Caco-2 (cell line): ENCODE data around the gene CYP3A5. TPM values are rescaled to one million over a fixed set of nuclear protein-coding genes. Genes with fewer than 3 reads are reported as not detected.

Experiments used
- BruUV-seq: library from RNA; stranded (reverse); fragments of 400-500 nt; replicated peaks from 2 replicates; lab custom pipeline; 2021; lab: Mats Ljungman, UMichigan
- CTCF ChIA-PET: fragments of 300-600 bp; sonication (Branson Sonifier 250); formaldehyde crosslinking; loops from one replicate; lab custom pipeline; 2022; ENCODE audit warnings: antibody characterized with exemption; lab: Charles Lee
- POLR2A ChIA-PET: fragments of 300-600 bp; sonication (Branson Sonifier 250); formaldehyde crosslinking; loops from one replicate; lab custom pipeline; 2022; ENCODE audit warnings: antibody characterized with exemption; lab: Charles Lee
- DNase-seq, 2 experiments: peaks; one replicate each; pipeline versions ENCODE4 v3.0.0 to v3.0.0-alpha.2; 2020 to 2022
- H3K27me3 ChIP-seq: replicated peaks from 2 replicates; pipeline ENCODE4 v1.6.0; 2011; ENCODE audit warnings: low read length; ENCODE audit not compliant: control insufficient read depth, insufficient read depth
- H3K36me3 ChIP-seq: 2 replicates; pipeline ENCODE4 v1.5.1; 2011; ENCODE audit warnings: low read length; ENCODE audit not compliant: control insufficient read depth, insufficient read depth
- H3K4me1 ChIP-seq: fragments of 250-450 bp; sonication (Bioruptor Pico); 2 replicates; pipeline ENCODE4 v1.5.1; 2020; ENCODE audit warnings: mild to moderate bottlenecking
- H3K4me3 ChIP-seq: 2 replicates; pipeline ENCODE4 v1.5.1; 2011; ENCODE audit warnings: low read depth, mild to moderate bottlenecking, control low read depth, low read length
- H3K9me3 ChIP-seq: fragments of 250-450 bp; sonication (Bioruptor Pico); 2 replicates; pipeline ENCODE4 v1.5.1; 2020; ENCODE audit warnings: mild to moderate bottlenecking, moderate library complexity
- H3K27ac Mint-ChIP-seq: one replicate; pipeline ENCODE4 v1.8.0; 2022; ENCODE audit warnings: mixed read lengths; ENCODE audit not compliant: unreplicated experiment
- H3K27me3 Mint-ChIP-seq: one replicate; pipeline ENCODE4 v1.8.0; 2022; ENCODE audit warnings: mixed read lengths; ENCODE audit not compliant: insufficient read depth, unreplicated experiment
- H3K36me3 Mint-ChIP-seq: one replicate; pipeline ENCODE4 v1.8.0; 2022; ENCODE audit warnings: mild to moderate bottlenecking, mixed read lengths; ENCODE audit not compliant: insufficient read depth, unreplicated experiment
- H3K4me1 Mint-ChIP-seq: one replicate; pipeline ENCODE4 v1.8.0; 2022; ENCODE audit warnings: low read depth, mixed read lengths; ENCODE audit not compliant: unreplicated experiment
- H3K4me3 Mint-ChIP-seq: one replicate; pipeline ENCODE4 v1.8.0; 2022; ENCODE audit warnings: mild to moderate bottlenecking, moderate library complexity, mixed read lengths; ENCODE audit not compliant: unreplicated experiment
- H3K9me3 Mint-ChIP-seq: one replicate; pipeline ENCODE4 v1.8.0; 2022; ENCODE audit warnings: mixed read lengths; ENCODE audit not compliant: unreplicated experiment
- CTCF ChIP-seq, 2 experiments: fragments of 200-600 bp in 1 of 2; IDR thresholded peaks; 1 replicate in 1 of 2; 2 replicates in 1 of 2; pipeline versions ENCODE4 v1.5.1 to v1.8.0; 2011 to 2022; ENCODE audit warnings: antibody characterized with exemption in 1 of 2, control low read depth in 1 of 2, inconsistent platforms in 1 of 2, low read depth in 1 of 2, low read length in 1 of 2, mild to moderate bottlenecking in 1 of 2, moderate library complexity in 1 of 2; ENCODE audit not compliant: insufficient read depth in 1 of 2, severe bottlenecking in 1 of 2, unreplicated experiment in 1 of 2
- intact Hi-C: fragments of 100-400 bp; cut with micrococcal nuclease; formaldehyde crosslinking; loops from one replicate; pipeline ENCODE4 v1.10.0; 2022; ENCODE audit not compliant: unreplicated experiment
- total RNA-seq: library from RNA; stranded (reverse); gene quantifications from 2 replicates; pipeline ENCODE4 v1.2.3, GENCODE V29; 2022

CYP3A5 gene
- total RNA-seq, 1 experiment from 2014 or later: 2.7 TPM

- TF ChIP-seq CTCF (IDR thresholded peaks at IDR 0.05; ENCODE audit: insufficient read depth in 1 of 2, low read depth in 1 of 2, low read length in 1 of 2, severe bottlenecking in 1 of 2, unreplicated experiment in 1 of 2): no peak
- peaks cover 93% of the 10 kb centered on the region for H3K36me3 Mint-ChIP-seq
Measured at GRCh38 chr7:99627513-99627912, 52.3 kb downstream of the CYP3A5 start.

GRCh38 chr7:99626661-99627060 lies 53.1 kb downstream of the CYP3A5 start:
- H3K4me3 Mint-ChIP-seq: no peak overlapping the region
- Histone ChIP-seq H3K27me3 (no peaks in the 10 kb centered on the region), H3K9me3 (no peaks in the 10 kb centered on the region), H3K36me3 (peaks cover 6% of the 10 kb centered on the region), H3K4me3 (no peak overlapping the region), H3K4me1 (no peaks in the 10 kb centered on the region)
- no peaks in the 10 kb centered on the region for H3K27me3 Mint-ChIP-seq
- POLR2A ChIA-PET: no interaction called here
- intact Hi-C loops: no loop called here
- no peaks in the 10 kb centered on the region for H3K4me1 Mint-ChIP-seq
- no peak overlapping the region for H3K27ac Mint-ChIP-seq
- no peaks in the 10 kb centered on the region for H3K9me3 Mint-ChIP-seq
- CTCF ChIA-PET: no interaction called here
- H3K36me3 Mint-ChIP-seq: peaks cover 93% of the 10 kb centered on the region
- BruUV-seq: no TSS peak
- DNase-seq: no peak
- TF ChIP-seq CTCF (IDR thresholded peaks at IDR 0.05; ENCODE audit: insufficient read depth in 1 of 2, low read depth in 1 of 2, low read length in 1 of 2, severe bottlenecking in 1 of 2, unreplicated experiment in 1 of 2): no peak

More at GRCh38 chr7:99627513-99627912, 52.3 kb downstream of the CYP3A5 start:
- no peak overlapping the region for H3K27ac Mint-ChIP-seq
- ChIA-PET CTCF (no interaction called here), POLR2A (no interaction called here)
- no peak for DNase-seq
- intact Hi-C loops: no loop called here
- no peaks in the 10 kb centered on the region for H3K27me3 Mint-ChIP-seq
- BruUV-seq: no TSS peak
- no peaks in the 10 kb centered on the region for H3K4me1 ChIP-seq
- H3K9me3 ChIP-seq: no peaks in the 10 kb centered on the region
- no peaks in the 10 kb centered on the region for H3K4me1 Mint-ChIP-seq
- no peaks in the 10 kb centered on the region for H3K9me3 Mint-ChIP-seq
- H3K36me3 ChIP-seq: peaks cover 6% of the 10 kb centered on the region
- H3K4me3 Mint-ChIP-seq: no peak overlapping the region
- H3K4me3 ChIP-seq: no peak overlapping the region
- no peaks in the 10 kb centered on the region for H3K27me3 ChIP-seq

DNA sequence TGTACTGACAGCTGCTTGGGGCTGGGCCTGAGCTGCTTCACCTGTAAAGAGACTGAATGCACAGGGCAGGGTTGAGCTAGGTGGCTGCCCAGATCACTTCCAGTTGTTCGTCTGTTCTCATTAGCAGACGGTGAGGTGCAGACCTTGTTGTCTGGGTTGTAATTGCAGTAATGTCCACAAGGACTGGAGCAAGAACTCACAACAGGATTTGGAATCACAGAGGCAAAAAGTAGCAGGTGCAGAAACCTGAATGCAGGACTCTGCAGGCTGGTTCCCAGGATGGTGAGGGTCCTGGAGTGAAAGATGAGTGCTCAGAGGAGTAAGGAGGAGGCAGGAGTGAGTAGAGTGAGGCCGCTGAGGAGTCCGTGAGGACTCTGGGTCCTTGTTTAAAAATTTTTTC lies 53.8 kb downstream of the CYP3A5 start:
- BruUV-seq: no TSS peak
- DNase-seq: no peak
- Histone ChIP-seq H3K36me3 (peaks cover 8% of the 10 kb centered on the region), H3K4me1 (no peaks in the 10 kb centered on the region), H3K4me3 (no peak overlapping the region), H3K9me3 (no peaks in the 10 kb centered on the region), H3K27me3 (no peaks in the 10 kb centered on the region)
- Mint-ChIP-seq H3K27me3 (no peaks in the 10 kb centered on the region), H3K4me3 (no peak overlapping the region), H3K36me3 (peaks cover 93% of the 10 kb centered on the region), H3K27ac (no peak overlapping the region), H3K9me3 (no peaks in the 10 kb centered on the region), H3K4me1 (no peaks in the 10 kb centered on the region)
- CTCF ChIA-PET: no interaction called here
- POLR2A ChIA-PET: no interaction called here
- intact Hi-C loops: no loop called here
- no peak for TF ChIP-seq CTCF (IDR thresholded peaks at IDR 0.05; ENCODE audit: insufficient read depth in 1 of 2, low read depth in 1 of 2, low read length in 1 of 2, severe bottlenecking in 1 of 2, unreplicated experiment in 1 of 2)
